Measurements from ENCODE around the gene MSMO1.

The MSMO1 gene

DNA sequence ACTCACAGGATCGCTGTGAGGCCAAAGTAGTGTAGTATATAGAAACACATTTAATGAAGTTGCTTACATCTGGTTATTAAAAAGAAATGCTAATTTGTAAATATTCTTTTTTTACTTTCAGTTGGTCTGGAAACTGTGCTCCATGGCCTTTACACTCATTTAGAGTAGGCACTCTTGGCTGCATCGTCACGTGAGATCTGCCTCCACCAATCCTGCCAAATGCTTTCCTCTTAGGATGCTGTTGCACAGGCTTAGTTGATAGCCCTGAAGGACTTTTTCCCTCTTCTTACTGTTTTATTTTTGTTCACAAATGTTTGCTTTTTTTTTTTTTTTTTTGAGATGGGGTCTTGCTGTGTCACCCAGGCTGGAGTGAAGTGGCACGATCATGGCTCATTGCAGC, 57.7 kb downstream of the MSMO1 start:
- Histone ChIP-seq H3K4me1 (ENCODE audit: control insufficient read depth in 2 of 2, insufficient read depth in 2 of 2, low read length in 2 of 2) (no peaks in the 10 kb centered on the region), H3K9ac (ENCODE audit: low read depth in 1 of 2, low read length in 2 of 2) (no peak overlapping the region), H3K4me3 (ENCODE audit: low read length in 2 of 2) (no peak overlapping the region), H3K36me3 (ENCODE audit: control insufficient read depth in 2 of 2, insufficient read depth in 2 of 2, low read length in 2 of 2) (no peaks in the 10 kb centered on the region), H3K9me3 (ENCODE audit: control insufficient read depth in 2 of 2, low read length in 2 of 2) (no peaks in the 10 kb centered on the region), H3K27me3 (ENCODE audit: control insufficient read depth in 2 of 2, insufficient read depth in 2 of 2, low read length in 2 of 2) (no peaks in the 10 kb centered on the region), H3K27ac (ENCODE audit: low read depth in 2 of 2, low read length in 2 of 2) (no peak overlapping the region)

DNA sequence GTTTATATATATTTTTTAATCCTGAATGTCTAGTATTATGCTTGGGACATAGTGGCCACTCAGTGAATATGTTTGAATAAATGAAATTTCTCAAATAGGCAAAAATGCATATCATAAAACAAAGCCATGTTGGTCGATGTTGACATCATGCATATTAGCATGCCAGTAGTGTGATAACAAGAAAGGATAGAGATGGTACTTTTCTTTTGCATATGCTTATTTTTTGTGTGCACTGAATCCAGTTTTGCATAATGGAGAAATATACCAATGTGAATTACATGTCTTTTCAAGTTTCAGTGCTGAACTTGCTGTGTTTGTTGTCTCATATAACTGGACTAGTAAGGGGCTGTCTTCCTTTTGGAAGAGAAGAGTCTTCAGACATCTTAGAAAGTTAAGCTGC, 58.9 kb downstream of the MSMO1 start:
- no peaks in the 10 kb centered on the region for H3K27me3 ChIP-seq (ENCODE audit: control insufficient read depth in 2 of 2, insufficient read depth in 2 of 2, low read length in 2 of 2)
- H3K36me3 ChIP-seq (ENCODE audit: control insufficient read depth in 2 of 2, insufficient read depth in 2 of 2, low read length in 2 of 2) = no peaks in the 10 kb centered on the region
- H3K9ac ChIP-seq (ENCODE audit: low read depth in 1 of 2, low read length in 2 of 2) = no peak overlapping the region
- no peak overlapping the region for H3K4me3 ChIP-seq (ENCODE audit: low read length in 2 of 2)
- H3K9me3 ChIP-seq (ENCODE audit: control insufficient read depth in 2 of 2, low read length in 2 of 2) = no peaks in the 10 kb centered on the region
- no peak overlapping the region for H3K27ac ChIP-seq (ENCODE audit: low read depth in 2 of 2, low read length in 2 of 2)
- H3K4me1 ChIP-seq (ENCODE audit: control insufficient read depth in 2 of 2, insufficient read depth in 2 of 2, low read length in 2 of 2) = no peaks in the 10 kb centered on the region

DNA sequence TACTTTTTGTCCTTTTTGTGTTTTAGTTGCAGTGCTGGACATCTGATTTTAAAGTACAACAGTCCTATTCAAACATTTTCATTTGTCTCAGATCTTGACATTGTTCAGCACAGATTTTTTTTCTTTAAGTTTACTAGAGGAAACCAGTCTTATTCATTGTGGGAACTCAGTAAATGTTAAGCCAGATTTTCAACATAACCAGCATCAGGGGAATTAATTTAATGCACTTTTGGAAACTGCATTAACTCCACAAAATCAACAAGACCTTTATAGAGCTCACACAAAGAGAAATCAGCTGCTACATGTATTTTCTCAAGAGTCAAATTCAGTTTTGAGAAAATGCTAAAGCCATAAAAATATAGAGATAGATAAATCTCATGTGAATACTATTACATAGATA, 61.3 kb downstream of the MSMO1 start:
- Histone ChIP-seq H3K9me3 (ENCODE audit: control insufficient read depth in 2 of 2, low read length in 2 of 2) (no peaks in the 10 kb centered on the region), H3K4me1 (ENCODE audit: control insufficient read depth in 2 of 2, insufficient read depth in 2 of 2, low read length in 2 of 2) (no peaks in the 10 kb centered on the region), H3K36me3 (ENCODE audit: control insufficient read depth in 2 of 2, insufficient read depth in 2 of 2, low read length in 2 of 2) (no peaks in the 10 kb centered on the region), H3K27me3 (ENCODE audit: control insufficient read depth in 2 of 2, insufficient read depth in 2 of 2, low read length in 2 of 2) (no peaks in the 10 kb centered on the region), H3K27ac (ENCODE audit: low read depth in 2 of 2, low read length in 2 of 2) (no peak overlapping the region), H3K9ac (ENCODE audit: low read depth in 1 of 2, low read length in 2 of 2) (no peak overlapping the region), H3K4me3 (ENCODE audit: low read length in 2 of 2) (no peak overlapping the region)

Data from mucosa of rectum (tissue), 2 donors.